GM11168 (cell line): ENCODE results near the gene LDLRAD3.

Experiments used
- in situ Hi-C: fragments of 300-500 bp; cut with MboI; formaldehyde crosslinking; loops from one replicate; pipeline ENCODE4 v1.12.0; 2022; ENCODE audit warnings: low sequenced_read_pairs; ENCODE audit not compliant: unreplicated experiment

Gene LDLRAD3

GRCh38 chr11:35951680-35952079 lies 7.8 kb downstream of the LDLRAD3 start:
- in situ Hi-C loops, result no loop called here

- in situ Hi-C loops, result no loop called here
Observed at GRCh38 chr11:35953081-35953760, 9.4 kb downstream of the LDLRAD3 start.

DNA sequence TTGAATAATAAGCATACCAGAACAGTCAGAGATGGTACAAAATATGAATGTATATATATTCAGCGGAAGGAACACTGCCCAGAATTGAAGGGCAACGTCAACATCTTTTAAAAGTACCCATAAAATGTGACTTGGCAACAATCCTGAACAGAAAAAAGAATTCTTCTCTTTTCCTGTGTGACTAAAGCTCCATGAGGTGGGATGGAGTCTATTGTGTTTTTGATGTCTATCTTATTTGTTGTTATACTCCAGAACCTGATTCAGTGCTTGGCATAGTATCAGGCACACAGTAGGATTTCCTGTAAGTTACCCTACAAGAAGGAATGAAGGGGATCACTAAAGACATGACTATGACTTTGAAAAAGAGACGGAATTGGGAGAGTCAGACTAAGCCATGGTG lies 10.3 kb downstream of the LDLRAD3 start:
- in situ Hi-C loops, result no loop called here

DNA sequence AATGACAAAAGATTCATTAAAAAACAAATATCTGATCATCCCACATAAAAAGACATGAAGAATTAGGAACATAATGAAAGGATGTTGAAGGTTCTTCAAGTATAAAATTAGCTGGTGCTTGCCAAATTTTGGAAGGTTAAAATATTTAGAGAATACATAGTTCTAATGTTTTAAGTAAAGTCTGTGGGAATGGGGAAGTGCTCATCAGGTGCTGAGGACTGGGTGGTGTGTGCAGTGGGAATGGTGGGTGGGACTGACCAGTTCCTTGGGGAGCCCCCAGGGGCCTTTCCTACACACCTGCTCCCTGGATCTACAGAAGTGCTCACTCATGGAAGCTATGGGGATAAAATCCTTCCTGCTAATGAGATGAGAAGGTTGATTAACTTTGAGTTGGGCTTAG lies 11.8 kb downstream of the LDLRAD3 start:
- in situ Hi-C loops, result no loop called here

DNA sequence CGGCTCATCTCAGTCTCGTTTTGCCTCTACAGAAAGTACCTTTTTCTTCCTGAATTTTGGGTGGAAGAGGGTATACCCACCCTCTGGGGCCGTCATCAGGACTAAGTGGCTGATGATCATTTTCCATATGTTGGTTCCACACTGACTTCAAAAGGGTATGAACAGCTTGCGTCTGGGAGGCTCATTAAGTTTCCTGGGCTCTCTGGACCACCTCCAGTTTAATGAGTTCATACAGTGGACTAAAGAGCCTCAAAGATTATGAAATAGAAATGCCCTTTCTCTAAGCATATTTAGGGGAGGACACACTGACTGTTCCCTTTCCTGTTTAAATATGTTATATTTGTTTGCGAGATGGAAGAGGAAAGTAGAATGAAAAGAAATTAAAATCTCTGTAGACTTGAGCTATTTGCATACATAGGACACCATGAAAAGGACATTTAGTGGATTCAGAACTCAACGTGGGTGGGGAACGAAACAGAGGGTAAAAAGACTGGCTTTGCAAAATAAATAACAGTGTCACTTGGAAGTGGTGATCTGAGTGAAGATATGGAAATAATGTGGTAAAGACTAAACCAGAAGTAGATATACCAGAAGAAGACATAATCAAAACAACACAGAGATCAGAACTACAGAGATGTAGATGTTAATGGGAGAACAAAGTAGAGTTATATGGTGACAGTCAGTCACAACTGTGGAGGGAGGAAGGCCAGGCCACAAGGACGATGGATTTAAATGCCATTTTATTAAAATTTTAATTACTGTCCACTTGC lies 18.7 kb downstream of the LDLRAD3 start:
- in situ Hi-C loops, result no loop called here

GRCh38 chr11:35963911-35964310 lies 20.0 kb downstream of the LDLRAD3 start:
- in situ Hi-C loops, result no loop called here

DNA sequence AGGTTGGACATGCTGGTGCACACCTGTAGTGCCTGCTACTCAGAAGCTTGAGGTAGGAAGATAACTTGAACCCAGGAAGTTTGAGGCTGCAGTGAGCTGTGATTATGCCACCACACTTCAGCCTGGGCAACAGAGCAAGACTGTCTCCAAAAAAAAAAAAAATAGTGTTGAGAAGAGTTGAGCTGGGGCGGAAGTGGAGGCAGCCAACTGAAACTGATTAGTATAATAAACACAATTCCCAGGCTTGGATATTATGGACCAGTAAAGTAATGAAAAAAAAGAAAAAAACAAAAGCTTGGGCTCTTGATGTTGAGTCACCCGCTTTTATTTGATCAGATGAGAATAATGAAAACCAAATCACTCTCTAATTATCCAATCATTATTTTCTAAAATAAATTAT lies 21.0 kb downstream of the LDLRAD3 start:
- in situ Hi-C loops, result no loop called here

DNA sequence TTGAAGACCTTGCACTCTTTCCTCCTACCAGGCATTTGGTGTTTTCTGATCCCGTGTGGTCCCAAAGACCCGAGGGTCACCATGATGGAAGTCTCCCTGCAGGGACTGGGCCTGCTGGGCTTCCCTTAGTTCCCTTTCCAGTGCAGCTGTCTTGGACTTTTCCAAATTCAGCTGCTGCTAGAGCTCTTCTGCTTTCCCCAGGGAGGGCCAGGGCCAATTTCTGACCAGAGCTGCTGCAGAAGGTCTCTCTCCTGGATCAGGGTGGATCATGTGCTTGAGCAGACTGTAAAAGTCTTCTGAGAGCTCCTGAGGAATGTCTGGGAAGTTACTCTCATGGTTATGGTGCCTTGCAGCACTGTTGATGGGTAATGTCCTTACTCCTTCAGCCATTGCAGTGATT lies 23.2 kb downstream of the LDLRAD3 start:
- in situ Hi-C loops, result no loop called here

DNA sequence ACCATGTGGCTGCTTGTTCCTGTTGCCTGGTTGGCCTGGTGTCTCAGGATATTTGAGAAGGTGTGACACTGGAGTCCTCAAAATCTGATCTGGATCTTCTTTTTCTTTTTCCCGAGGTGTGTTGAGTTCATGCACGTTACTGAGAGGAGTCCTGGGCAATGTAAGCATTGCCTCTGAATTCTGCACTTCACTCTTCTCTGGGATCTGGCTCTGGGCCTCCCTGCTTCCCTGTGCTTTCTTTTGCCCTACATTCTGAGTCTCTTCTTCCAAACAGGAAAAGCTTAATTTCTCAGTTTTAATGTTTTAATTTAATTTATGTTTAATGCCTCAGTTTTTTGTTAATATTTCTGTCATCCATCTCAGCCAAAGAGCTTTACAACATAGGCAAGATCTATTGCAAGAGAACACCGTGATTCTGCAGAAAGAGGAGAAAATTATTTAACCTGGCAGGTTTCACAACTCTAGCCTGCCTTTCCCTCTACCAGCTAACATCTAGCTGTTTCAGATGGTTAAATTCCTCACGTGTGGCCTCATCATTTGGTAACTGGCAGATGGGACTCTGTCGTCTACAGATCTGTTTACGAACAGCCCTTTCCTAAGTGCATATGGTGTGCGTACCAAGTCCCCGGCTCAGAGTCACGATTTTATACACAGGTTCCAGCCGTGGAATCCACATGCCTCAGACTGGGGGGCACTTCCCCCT lies 24.7 kb downstream of the LDLRAD3 start:
- in situ Hi-C loops, result no loop called here

- in situ Hi-C loops, result no loop called here
Observed at GRCh38 chr11:35969089-35970042, 25.5 kb downstream of the LDLRAD3 start.

- in situ Hi-C loops, result no loop called here
Observed at GRCh38 chr11:35970445-35970844, 26.6 kb downstream of the LDLRAD3 start.

DNA sequence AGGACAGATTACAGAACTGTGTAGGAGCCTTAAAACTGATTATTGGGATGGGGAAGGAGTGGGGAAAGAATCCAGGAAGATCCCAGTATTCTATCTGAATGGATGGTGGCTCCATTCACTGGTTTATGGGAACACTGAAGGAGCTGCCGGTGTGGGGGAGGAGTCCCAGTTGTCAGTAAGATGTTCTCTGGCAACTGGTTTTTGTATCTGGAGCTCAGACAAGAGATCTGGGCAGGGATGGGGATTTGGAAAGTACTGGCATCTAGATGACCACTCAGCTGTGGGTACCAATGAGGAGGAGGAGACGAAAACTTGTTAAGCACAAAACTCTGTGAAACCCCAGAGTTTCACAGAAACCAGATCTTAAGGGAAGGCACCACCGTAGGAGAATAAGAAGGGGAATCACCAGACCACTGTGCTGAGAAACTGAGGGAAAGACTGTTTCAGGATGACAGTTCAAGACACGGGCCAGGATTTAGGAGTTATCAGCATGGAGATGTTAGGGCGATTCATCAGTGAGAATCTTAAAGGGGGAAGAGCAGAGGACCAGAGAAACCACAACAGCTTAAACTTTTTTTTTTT lies 28.1 kb downstream of the LDLRAD3 start:
- in situ Hi-C loops, result no loop called here

- in situ Hi-C loops, result no loop called here
Observed at GRCh38 chr11:35974882-35975589, 31.2 kb downstream of the LDLRAD3 start.

GRCh38 chr11:35976434-35976833 lies 32.6 kb downstream of the LDLRAD3 start:
- in situ Hi-C loops, result no loop called here

DNA sequence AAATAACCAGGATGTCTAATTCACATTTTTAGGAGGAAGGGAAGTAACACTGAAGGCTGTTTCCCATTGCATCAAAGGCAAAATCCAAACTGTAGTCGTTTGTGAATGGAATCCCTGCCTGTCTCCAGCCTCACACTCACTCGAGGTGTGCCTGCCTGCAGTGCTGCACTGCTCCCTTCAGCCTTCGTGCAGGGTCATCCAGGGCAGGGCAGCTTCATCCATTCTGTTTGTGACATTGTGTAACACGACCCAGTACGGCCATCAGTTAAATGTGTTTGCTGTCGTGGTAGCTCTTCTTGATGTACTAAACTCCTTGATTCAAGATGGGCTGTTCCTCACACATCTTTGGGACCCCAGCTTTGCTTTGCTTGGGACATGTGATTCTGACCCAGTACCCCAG lies 34.3 kb downstream of the LDLRAD3 start:
- in situ Hi-C loops, result no loop called here

DNA sequence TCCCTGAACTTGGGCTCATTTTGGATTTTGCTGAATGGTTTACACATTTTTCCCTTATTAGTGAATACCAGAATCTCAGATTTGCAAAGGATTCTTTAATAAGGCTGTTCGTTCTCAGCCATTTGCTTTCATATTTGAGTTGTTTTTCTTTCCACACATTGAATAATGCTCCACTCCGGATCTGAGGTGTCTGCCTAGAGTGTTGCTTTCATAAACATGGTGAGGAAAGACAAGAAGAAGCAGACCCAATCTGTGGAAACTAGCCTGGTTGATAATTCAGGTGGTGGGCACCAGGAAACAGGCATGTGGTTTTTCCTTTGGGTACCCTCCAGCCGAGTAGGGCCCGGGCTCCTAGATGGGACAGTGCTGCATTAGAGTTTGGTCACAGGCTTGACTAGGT lies 35.0 kb downstream of the LDLRAD3 start:
- in situ Hi-C loops, result no loop called here

DNA sequence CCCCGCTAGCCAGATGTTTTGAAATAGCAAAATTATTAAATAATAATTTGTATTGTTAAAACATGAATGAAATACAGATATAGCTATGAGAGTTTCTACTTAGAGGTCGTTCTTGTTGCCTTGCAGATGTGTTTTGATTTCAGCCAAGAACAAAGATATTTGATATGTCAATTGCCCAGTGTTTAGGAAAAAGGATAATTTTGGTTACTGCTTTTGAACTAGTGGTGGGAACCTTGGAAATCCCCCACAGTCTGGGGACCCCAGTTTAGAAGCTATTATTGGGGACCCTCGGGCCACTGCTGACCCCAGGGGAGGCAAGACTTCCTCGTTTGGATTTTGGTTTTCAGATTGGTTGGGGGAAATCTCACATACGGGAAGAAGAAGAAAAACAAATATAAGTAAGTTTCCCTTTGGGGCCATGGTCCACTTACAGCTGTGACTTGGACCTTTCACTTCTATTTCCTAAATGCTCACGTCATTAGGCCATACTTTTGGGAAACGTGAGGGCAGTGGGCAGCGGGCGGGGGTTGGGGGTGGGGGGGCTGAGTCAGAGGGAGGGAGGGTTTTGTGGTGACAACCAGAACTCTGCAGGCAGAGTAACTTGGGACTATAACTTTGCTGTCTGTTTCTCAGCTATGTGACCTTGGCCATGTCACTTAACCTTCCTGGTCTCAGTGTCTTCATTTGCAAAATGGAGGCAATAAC lies 37.0 kb downstream of the LDLRAD3 start:
- in situ Hi-C loops, result no loop called here

DNA sequence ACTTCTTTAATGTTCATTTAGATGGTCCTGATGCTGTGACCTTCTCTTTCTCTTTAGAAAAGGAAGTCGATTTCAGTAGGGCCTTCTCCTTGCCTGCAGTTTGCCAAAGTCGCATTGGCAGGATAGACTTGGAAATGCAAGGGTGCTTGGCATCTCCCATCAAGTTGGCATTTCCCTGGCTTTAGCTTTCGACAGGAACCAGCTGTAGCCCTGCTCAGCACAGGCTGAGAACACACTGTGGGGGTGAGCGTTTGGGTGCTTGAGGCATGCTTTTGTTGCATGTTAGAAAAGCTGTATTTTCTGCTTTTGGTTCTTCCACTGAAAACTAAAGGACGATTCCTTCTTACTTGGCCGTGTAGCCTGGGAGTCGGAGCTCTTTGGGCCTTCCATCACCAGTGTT lies 37.7 kb downstream of the LDLRAD3 start:
- in situ Hi-C loops, result no loop called here

GRCh38 chr11:35982061-35982460 lies 38.2 kb downstream of the LDLRAD3 start:
- in situ Hi-C loops, result no loop called here
